ENCODE measurements around the gene ANO6.
"Not testable (repeated sequence)": the region's sequence is repeated elsewhere in the genome, so short reads cannot be mapped to it uniquely, and the experiment has no call there.

Gene ANO6

DNA sequence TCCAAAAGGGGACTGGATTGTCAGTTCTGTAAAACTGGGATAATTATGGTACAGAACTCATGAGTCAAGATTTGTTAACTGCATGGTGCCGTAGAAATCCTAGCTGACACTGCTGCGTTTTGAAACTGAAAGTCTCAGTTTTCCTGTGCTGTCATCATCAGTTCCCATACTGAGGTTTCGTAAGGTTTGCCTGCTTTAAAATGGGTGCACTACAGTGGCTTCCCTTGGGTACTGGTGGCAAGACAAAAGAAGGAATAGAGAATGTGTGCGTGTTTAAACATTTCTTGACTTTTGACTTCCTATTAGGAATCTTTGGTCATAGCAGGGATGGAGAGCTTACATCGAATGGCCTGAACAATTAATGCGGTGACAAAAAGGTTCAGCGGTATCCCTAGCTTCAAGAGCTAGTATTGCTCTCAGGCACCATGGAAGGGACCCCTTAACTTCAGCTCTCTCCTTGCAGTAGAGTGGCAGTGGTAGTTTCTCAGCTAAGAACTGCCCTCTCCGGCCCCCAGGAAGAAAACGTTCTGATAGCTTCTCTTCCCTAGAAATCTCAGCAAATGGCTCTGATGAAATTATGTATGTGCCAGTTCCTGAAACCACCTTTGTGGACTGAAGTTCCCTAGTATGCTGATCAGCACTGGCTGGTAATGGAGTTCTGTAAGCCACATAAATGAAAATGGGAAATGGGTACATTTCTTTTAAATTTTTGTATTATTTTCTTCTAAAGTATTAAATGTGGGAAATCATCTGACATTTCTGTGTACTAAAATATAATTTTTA lies 28.9 kb downstream of the ANO6 start:
- no peak for DNase-seq

DNA sequence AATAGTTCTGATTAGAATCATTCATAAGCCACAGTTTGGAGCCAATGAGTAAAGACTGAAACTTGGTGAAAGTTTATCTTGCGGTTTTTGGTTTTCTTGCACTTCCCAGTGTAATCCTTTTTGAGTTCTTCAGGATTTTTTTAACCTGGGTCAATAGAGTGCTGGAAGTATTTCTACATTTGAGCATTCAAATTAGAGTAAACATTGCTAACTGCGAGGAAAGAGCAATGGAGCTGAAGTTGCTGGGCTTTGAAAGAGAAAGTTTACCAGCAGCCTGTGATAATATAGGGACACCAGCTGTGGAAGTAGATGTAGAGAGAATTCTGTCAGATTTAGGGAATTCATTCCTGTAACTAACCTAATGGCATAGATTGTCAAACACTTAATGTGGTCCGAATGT lies 30.3 kb downstream of the ANO6 start:
- DNase-seq, result no peak

DNA sequence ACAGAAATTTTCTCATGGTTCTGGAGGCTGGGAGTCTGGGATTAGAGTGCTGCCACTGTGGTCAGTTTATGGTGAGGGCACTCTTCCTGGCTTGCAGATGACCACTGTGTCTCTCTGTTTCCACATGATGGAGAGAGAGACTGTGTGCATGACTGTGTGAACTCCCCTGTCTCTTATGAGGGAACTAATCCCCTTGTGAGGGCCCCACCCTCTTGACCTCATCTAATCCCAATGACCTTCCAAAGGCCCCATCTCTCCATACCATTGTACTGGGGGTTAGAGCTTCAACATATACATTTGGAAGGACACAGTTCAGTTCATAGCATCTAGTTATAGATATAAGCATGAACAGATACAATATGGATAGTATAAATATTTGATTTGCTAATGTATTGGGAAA lies 31.7 kb downstream of the ANO6 start:
- no peak for DNase-seq

DNA sequence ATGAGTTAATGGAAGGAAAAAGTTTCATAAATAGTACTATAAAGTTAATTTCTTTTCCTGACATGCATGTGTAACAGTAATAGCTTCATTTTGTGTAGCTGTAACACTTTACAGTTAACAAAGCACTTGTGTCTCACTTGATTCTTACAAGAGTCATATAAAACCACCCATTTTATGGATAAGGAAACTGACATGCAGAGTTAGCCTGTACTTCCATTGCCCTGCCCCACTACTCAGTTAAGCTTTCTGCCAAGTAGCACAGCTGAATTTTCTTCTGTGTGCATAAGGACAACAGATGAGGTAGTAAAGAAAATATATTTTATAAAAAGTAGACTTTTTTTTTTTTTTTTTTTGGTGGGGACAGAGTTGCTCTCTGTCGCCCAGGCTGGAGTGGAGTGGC lies 32.2 kb downstream of the ANO6 start:
- no peak for DNase-seq

DNA sequence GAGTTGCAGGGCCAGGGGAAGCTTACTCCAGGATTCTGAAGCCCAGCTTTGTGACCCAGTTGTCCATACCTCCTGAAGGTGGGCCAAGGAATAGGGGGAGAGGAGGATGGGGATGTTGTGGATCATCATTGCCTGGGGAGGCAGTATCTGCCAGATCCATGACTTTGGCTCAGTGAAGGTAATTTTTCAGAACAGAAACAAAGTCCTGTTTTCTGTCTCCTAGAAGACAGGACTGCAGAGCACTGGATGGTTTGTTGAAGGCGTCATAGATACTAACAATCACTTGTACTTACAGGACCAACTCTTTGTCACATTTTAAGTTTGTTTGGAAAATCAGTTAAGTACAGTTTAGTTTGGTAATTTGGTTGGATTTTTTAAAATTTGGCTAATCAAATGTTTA lies 38.4 kb downstream of the ANO6 start:
- DNase-seq, result no peak

DNA sequence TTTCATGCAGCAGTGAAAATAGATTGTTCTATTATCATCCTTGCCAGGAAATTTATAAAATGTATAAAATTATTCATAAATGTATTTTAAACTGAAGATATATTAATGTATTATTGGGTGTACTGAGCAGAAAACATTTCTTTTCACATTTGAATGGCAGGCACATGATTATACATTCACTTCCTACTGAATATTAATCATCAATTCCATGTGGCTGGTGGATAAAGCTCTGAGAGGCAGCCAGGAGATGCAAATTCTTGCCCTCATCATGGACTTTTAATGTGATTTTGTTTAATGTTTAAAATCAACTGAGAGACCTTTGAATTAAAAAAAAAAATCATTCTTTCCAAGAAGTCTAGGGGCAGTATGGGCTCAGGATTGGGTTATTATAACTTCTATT lies 40.8 kb downstream of the ANO6 start:
- DNase-seq, result no peak

DNA sequence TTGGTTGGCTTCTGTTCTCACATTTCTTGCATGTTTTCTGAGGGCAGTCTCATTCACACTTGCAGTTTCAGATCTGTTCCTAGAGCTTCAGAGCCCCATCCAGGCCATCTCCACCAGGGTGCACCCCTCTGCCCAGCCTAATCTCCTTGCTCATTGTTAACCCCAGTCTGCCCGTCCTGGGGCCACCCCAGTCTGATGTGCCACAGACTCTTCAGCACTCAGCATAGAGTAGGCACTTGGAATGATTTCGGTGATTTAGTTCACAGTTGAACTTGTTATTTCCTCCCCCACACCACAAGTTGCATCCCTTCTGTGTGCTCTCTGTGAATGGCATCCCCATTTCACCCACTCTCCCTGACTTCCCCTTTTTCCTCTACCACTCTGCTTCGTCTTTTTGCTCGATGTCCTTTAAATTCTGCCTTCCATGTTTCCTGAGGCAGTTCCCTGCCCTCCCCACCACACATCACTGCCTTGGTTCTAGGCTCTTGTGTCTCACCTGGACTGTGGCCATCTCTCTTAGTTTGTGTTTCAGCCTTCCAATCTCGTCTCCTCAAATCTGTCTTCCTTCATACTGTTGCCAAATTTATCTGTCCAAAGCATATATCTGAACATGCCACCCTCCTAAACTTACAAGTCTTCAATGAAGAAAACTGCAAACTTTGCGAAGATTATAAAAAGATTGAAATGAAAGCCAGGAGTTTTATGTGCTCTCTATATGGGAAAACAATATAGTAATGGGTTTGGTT lies 41.5 kb downstream of the ANO6 start:
- no peak for DNase-seq

DNA sequence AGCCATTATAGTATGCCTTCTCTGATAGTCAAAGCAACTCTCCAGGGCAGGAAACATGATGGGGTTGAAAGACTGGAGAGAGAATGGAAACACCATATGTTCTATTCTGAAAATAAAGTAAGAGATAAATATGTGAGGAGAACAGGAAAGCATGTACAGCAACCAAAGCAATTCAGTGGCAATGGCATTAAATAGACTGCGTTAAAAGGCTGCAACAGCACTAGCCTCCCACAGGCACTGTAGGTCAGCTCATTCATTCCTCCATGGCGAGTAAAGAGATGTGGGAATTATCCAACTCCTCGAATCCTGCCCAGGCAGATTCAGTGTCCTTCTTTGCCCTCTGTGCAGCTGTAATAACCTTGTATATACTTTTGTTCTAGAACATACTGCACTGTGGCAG lies 43.8 kb downstream of the ANO6 start:
- no peak for DNase-seq

DNA sequence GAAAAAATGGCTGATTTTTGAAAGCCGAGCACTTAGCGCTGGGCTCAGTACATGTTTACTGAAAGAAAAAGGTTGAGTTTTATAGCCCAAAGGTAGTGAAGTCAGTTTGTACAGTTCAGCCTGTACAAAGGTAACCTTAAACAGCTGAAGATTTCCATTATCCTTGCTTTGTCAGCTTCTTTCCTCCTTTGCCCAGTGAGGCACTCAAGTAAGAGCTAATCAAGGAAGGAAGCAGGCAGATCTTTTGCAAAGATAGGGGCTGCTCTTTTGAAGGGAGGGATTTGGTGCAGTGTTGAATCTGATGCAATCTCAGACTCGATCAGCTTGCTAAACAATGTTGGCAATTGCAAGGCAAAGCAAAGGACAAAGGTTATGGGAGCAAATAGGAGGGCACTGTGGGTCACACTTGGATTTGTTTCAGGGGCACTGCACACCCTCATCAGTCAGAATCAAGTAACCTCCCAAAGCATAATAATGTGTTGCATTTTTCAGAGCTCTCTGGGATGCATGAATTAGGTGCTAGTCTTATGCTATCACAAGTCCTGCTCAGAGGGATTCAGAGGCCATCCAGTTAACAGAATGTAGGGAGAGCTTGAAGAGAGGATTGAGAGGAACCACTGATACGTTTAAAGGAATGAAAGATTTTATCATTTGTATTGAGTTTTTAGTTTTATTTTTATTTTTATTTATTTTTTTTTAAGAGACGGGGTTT lies 44.4 kb downstream of the ANO6 start:
- DNase-seq, result no peak

DNA sequence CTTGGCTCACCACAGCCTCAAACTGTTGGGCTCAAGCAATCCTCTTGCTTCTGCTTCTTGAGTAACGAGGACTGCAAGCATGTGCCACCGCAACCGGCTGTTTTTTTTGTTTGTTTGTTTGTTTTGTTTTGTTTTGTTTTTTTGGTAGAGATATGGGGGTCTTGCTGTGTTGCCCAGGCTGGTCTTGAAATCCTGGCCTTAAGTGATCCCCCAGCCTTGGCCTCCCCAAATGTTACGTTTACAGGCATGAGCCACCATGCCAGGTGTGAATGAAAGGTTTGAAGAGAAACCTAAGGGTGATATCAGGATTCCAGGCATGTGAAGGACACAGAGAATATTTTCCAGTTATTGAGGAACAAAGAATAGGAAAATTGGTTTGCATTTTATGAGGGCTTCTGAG lies 45.0 kb downstream of the ANO6 start:
- no peak for DNase-seq

DNA sequence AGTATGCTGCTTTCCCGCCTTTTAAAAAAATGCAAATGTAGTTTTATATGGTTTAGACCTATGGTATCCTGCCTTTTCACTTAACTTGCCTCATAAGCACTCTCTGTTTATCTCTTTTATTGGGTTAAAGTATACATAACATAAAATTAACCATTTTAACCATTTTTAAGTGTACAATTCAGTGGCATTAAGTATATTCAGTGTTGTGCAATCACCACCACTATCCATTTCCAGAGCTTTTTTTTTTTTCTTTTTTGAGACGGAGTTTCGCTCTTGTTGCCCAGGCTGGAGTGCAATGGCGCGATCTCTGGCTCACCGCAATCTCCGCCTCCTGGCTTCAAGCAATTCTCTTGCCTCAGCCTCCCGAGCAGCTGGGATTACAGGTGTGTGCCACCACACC lies 46.3 kb downstream of the ANO6 start:
- DNase-seq, result not testable (repeated sequence)

DNA sequence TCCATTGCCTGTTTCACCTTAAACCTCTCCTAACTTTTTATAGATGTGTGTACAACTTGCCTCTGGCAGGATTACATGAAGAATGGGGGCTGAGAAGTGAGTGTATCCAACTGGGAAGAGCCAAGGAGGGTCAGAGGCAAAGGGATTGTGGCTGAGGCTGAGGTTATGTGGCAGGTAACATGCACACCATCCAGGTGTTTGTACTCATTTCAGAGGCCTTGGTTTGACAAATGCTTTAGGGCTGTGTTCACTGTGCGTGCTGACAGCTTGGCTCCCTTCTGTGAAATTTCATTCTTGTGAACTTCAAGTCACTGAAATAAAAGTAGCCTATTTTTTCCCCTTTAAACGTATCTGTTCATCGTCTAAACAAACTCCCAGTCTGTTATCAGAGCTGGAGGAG lies 47.7 kb downstream of the ANO6 start:
- no peak for DNase-seq

DNA sequence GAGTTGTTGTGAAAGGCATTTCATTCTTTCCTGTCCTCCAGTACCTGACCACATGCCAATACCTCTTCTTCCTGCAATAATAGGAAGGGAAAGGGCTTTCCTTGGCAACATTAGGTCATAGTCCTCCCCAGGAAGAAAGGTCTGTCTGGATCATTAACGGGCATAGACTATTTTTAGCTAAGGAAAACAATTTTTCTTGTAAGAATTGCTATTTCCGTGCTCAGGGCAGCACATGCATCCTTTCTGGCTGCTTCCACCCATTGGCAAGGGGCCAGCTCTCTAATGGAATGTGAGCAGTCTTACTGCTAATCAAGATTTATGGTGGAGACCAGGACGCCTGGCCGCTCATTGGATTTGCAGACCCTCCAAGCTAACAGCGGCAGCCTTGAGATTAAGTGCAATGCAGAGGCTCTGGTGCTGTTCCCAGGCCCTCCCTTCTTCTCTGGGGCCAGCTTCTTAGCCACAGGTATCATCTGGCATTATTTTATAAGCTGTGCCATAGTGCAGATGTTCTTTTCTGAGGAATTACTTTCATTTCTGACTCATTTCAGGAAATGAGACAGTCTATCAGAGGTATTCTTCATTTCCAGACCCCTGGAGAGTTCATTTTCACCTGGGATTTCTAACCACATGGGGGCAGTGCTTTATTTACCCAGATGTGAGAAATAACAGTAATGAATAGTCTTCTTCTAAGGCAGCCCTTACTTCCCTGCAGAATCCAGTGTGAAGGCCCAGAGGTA lies 52.9 kb downstream of the ANO6 start:
- no peak for DNase-seq

DNA sequence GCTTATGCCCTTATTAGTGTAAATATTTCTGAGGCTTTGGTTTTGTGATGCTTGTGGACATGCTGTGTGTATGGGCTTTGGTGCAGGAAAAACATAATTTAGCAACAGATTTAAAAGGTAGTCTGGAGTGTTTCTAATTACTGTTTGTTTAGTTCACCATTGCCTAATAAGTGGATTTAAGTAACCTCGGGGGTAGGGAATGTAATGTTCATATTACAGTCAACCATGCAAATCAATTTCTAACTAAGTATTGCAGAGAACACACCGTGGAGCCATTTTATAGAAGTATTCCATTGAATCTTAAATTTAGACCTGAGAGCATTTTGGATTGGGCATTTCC lies 53.5 kb downstream of the ANO6 start:
- no peak for DNase-seq

DNA sequence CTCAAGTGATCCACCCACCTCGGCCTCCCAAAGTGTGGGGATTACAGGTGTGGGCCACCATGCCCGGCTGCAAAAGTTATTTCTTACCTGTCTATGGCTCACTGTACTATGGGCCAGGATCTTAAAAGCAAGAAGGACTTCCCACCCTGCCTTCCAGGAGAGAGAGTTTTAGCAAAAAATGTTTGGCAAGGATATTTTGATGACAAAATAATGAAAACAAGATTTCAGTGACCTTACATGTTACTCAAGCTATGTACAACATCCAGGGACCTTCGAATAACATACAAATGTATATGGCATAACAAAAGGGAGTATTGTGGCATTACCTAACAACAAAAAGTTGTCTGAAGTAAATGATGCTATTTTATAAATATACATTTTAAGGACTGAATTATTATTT lies 55.1 kb downstream of the ANO6 start:
- DNase-seq, result no peak

DNA sequence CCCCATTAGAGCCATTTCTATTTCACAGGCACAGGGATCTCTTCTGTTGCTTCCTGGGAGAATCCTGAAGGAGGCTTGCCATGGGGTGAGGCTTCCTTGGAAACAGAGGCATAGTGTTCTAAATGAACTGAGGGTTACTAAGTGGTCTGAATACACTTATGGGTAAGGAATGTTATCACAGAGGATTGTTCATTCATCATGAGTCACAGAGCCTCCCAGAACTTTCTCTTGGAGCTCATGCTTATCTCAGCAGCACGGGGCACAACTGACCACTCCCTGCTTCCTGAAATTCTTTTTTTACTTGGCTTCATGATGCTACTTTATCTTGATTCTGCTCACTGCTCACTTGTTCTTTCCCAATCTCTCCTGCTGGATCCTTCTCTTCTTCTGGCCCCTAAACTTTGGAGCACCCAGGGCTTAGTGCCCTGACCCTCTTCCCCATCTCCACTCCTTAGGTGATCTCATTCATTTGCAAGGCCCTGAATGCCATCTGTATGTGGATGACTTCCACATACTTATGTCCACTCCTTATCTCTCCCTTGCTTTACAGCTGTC lies 57.9 kb downstream of the ANO6 start:
- no peak for DNase-seq

DNA sequence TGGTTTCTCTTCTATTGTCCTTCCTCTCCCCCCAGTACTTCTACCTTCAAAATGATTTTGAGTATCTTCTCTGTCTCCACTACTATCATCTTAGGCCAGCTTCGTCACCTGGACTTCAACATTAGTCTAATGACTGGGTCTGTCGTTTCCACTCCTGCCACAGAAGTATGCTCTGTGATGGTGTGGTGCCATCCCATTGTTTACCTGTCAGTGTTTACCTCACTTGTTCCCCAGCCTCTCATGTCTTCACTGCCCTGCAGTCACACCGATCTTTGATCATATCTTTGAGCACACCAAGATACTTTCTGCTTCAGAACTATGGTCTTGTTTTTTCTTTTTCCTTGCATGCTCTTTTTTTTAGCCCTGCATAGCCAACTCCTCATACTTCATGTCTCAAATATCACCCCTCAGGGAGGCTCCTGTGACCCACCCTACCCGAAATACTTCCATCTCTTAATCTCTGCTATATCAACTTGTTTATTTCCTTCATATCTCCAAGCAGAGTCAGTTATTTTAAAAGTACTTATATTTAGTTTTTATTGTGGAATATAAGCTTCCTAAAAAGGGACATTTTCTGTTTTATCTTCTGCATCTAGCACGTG lies 60.4 kb downstream of the ANO6 start:
- DNase-seq, result no peak

DNA sequence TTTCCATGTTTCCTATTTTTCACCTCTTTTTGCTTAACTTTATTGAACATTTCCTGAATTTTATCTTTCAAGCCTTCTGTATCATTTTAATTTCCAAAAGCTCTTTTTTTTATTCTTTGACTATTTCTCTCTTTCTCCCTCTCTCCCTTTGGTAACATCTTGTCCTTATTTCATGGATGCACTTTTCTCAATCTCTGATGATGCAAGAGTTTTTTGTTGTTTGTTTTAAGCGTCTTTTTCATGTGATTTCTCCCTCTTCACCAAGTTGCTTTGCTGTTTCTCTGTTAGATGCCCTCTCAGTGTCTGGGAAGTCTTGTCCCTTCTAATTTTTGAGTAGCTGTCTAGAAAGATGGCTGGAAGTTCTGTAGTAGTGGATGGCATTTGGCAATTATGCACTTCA lies 62.6 kb downstream of the ANO6 start:
- no peak for DNase-seq

DNA sequence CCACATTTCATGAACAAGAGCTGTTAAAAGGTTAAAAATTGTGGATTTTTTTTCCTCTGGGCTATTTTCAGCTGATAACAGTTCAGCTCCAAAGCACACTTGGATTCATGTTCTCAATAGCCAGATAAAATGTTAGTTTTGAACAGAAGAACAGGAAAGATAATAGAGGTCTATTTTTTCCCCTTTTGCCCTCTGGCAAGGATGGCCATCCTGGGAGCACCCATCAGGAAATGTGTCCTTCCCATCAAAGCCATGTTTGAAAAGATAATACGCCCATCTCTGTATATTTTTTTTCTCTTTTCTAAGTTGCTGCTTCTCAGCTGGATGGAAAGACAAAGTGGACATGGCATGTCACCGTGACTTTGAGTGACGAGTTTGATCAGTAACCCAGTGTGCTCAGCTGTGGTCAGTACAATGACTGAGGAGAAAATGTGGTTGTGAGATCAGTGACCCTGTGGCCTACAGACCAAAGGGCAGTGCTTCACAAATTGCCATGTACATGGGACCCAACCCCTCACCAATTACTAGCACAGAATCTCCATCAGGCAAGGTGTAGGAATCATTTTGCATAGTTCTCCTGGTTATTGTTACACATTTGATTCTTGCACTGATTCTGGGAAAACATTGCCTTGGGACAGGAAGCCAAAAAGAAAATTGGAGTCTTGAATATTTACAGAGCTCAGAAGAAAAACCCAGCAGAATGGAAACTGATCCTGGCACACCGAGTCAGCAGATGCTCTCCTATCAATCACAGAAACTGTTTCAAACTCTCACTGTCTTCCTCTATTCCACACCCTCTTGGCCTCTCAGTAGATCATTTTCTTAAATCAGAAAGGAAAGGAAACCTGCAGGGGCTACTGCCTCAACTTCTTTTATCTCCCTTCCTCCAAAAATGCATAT lies 64.3 kb downstream of the ANO6 start:
- no peak for DNase-seq

DNA sequence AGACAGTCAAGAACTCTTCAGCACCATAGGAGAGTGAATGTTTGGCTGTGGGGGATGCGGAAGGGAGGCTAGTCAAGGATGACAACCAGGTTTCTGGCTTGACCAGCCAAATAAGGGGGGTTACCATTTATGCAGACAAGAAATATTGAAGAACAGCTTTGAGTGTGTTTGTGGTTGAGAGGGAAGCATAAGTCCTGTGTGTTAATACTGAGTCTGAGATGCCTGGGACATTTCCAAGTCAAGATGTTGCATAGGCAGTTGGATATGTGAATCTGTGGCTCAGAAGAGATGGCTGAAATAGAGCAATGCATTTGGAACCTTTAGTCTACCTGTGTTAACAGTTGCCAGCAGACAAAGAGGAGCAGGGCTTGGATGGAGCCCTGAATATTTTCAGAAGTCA lies 66.1 kb downstream of the ANO6 start:
- DNase-seq, result no peak

DNA sequence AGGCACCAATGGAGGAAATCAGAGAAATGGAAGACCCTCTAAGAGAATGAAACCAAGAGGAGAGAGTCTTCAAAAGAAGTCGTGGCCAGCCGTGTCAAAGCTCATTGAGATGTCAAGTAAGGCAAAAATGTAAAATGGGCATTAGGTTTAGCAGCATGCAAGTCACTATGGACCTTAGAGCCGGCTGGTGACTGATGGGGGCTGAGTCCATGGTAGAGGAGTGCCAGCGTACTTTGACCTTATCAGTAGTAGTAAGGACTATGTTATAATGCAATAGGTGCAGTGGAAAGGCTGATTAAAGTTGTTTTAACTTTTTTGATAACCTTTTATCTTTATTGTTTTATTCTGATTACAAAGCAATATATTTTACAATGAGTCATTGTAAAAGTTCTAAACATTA lies 66.5 kb downstream of the ANO6 start:
- DNase-seq, result no peak

Data from NCI-H345 (cell line).